H1 (cell line): ENCODE measurements around the gene ZFAND6. TPM values are rescaled to one million over a fixed set of nuclear protein-coding genes. Genes with fewer than 3 reads are reported as not detected.

ENCODE experiments used
- CTCF ChIA-PET: fragments of 300-600 bp; sonication (Branson Sonifier 250); formaldehyde crosslinking; loops from one replicate; lab custom pipeline; 2021; ENCODE audit not compliant: partially characterized antibody; lab: Charles Lee
- POLR2A ChIA-PET: fragments of 300-600 bp; sonication (Branson Sonifier 250); formaldehyde crosslinking; loops from one replicate; lab custom pipeline; 2021; ENCODE audit warnings: inconsistent platforms; ENCODE audit not compliant: partially characterized antibody; lab: Charles Lee
- DNase-seq, 2 experiments: peaks; one replicate each; pipeline versions ENCODE4 v3.0.0 to v3.0.0-alpha.2; 2010 to 2022; ENCODE audit warnings: low spot score in 2 of 2, low read depth in 1 of 2, mixed read lengths in 1 of 2
- FAIRE-seq: peaks from 2 replicates; lab custom pipeline; 2011; peaks lifted over from hg19 to GRCh38; lab: Jason Lieb, UNC
- H2AFZ ChIP-seq: 2 replicates; pipeline ENCODE4 v1.8.1; 2012; ENCODE audit warnings: low read length, inconsistent platforms
- H2AK5ac ChIP-seq: 2 replicates; pipeline ENCODE4 v1.6.1; 2013; ENCODE audit warnings: low read depth, low read length
- H2BK120ac ChIP-seq: replicated peaks from 2 replicates; pipeline ENCODE3; 2013; ENCODE audit warnings: low read depth, low read length, inconsistent platforms
- H2BK12ac ChIP-seq: 2 replicates; pipeline ENCODE4 v1.6.1; 2013; ENCODE audit warnings: low read depth, low read length
- H2BK15ac ChIP-seq: 2 replicates; pipeline ENCODE4 v1.6.1; 2013; ENCODE audit warnings: low read length
- H2BK20ac ChIP-seq: 2 replicates; pipeline ENCODE4 v1.6.1; 2013; ENCODE audit warnings: low read length
- H2BK5ac ChIP-seq: 2 replicates; pipeline ENCODE4 v1.6.1; 2013; ENCODE audit warnings: low read depth, low read length
- H3K14ac ChIP-seq: 2 replicates; pipeline ENCODE4 v1.6.1; 2013; ENCODE audit warnings: inconsistent platforms; ENCODE audit not compliant: insufficient read length
- H3K18ac ChIP-seq: 2 replicates; pipeline ENCODE4 v1.6.1; 2013; ENCODE audit warnings: low read length; ENCODE audit errors: extremely low read depth
- H3K23ac ChIP-seq: 2 replicates; pipeline ENCODE4 v1.6.1; 2013; ENCODE audit warnings: inconsistent platforms; ENCODE audit not compliant: insufficient read length
- H3K23me2 ChIP-seq: 2 replicates; pipeline ENCODE4 v1.6.1; 2013; ENCODE audit warnings: low read depth, low read length
- H3K27ac ChIP-seq: 2 replicates; pipeline ENCODE4 v1.6.1; 2011; ENCODE audit warnings: low read depth, low read length, inconsistent platforms
- H3K27me3 ChIP-seq, 4 experiments: replicated peaks in 1 of 4; 1 replicate in 1 of 4; 2 replicates in 3 of 4; pipeline versions ENCODE4 v1.6.1 to v1.8.1; 2011 to 2013; ENCODE audit warnings: low read length in 3 of 4, mild to moderate bottlenecking in 3 of 4, inconsistent platforms in 2 of 4, mixed read lengths in 2 of 4, moderate library complexity in 1 of 4; ENCODE audit not compliant: control insufficient read depth in 3 of 4, insufficient read depth in 3 of 4; ENCODE audit errors: extremely low read depth in 1 of 4
- H3K36me3 ChIP-seq, 4 experiments: 2 replicates each; pipeline versions ENCODE4 v1.6.1 to v1.8.1; 2011 to 2013; ENCODE audit warnings: mild to moderate bottlenecking in 4 of 4, low read length in 3 of 4, moderate library complexity in 2 of 4, control low read depth in 1 of 4, inconsistent platforms in 1 of 4; ENCODE audit not compliant: insufficient read depth in 4 of 4, control insufficient read depth in 2 of 4
- H3K4ac ChIP-seq: replicated peaks from 2 replicates; pipeline ENCODE3; 2013; ENCODE audit warnings: low read length, low read depth, mixed read lengths, inconsistent platforms; ENCODE audit not compliant: insufficient read length
- H3K4me1 ChIP-seq, 4 experiments: replicated peaks in 1 of 4; 1 replicate in 1 of 4; 2 replicates in 3 of 4; pipeline versions ENCODE4 v1.6.1 to v1.8.1; 2011 to 2013; ENCODE audit warnings: low read length in 3 of 4, inconsistent platforms in 2 of 4, mixed read lengths in 1 of 4; ENCODE audit not compliant: insufficient read depth in 4 of 4, control insufficient read depth in 3 of 4
- H3K4me2 ChIP-seq, 2 experiments: 2 replicates each; pipeline versions ENCODE4 v1.6.1 to v1.8.1; 2011 to 2013; ENCODE audit warnings: low read depth in 2 of 2, low read length in 2 of 2, control low read depth in 1 of 2, inconsistent platforms in 1 of 2, mild to moderate bottlenecking in 1 of 2; ENCODE audit not compliant: insufficient read depth in 1 of 2
- H3K4me3 ChIP-seq, 4 experiments: fragments of 200-600, 300-600 bp in 1 of 4; sonication (generic), shearing (Covaris generic), sonication (Bioruptor Twin) in 1 of 4; 2 replicates each; pipeline versions ENCODE4 v1.5.1 to v1.8.1; 2011 to 2016; ENCODE audit warnings: low read length in 4 of 4, low read depth in 3 of 4, control low read depth in 2 of 4, inconsistent platforms in 2 of 4, mild to moderate bottlenecking in 2 of 4, mixed read lengths in 1 of 4, moderate library complexity in 1 of 4; ENCODE audit not compliant: insufficient read depth in 2 of 4; ENCODE audit errors: extremely low read depth in 1 of 4
- H3K56ac ChIP-seq: replicated peaks from 2 replicates; pipeline ENCODE3; 2013; ENCODE audit warnings: low read depth, mild to moderate bottlenecking, mixed read lengths, low read length, inconsistent platforms; ENCODE audit not compliant: insufficient read length
- H3K79me1 ChIP-seq: 2 replicates; pipeline ENCODE4 v1.6.1; 2013; ENCODE audit warnings: low read depth, low read length, control low read depth
- H3K79me2 ChIP-seq, 2 experiments: 2 replicates each; pipeline versions ENCODE4 v1.6.1 to v1.8.1; 2012 to 2013; ENCODE audit warnings: low read length in 2 of 2, mild to moderate bottlenecking in 2 of 2, inconsistent platforms in 1 of 2; ENCODE audit not compliant: insufficient read depth in 2 of 2, control insufficient read depth in 1 of 2
- H3K9ac ChIP-seq, 4 experiments: replicated peaks in 1 of 4; 1 replicate in 1 of 4; 2 replicates in 3 of 4; pipeline versions ENCODE4 v1.6.1 to v1.8.1; 2011 to 2013; ENCODE audit warnings: low read depth in 3 of 4, low read length in 3 of 4, control low read depth in 2 of 4, mild to moderate bottlenecking in 2 of 4, moderate library complexity in 2 of 4, inconsistent platforms in 1 of 4; ENCODE audit errors: extremely low read depth in 1 of 4
- H3K9me3 ChIP-seq, 2 experiments: 2 replicates each; pipeline versions ENCODE4 v1.6.1 to v1.8.1; 2012 to 2013; ENCODE audit warnings: mild to moderate bottlenecking in 2 of 2, moderate library complexity in 2 of 2, control low read depth in 1 of 2, inconsistent platforms in 1 of 2, low read depth in 1 of 2, low read length in 1 of 2, mixed read lengths in 1 of 2; ENCODE audit not compliant: insufficient read depth in 2 of 2
- H4K20me1 ChIP-seq, 2 experiments: replicated peaks in 1 of 2; 2 replicates each; pipeline versions ENCODE3 to v1.8.1; 2011 to 2013; ENCODE audit warnings: inconsistent platforms in 2 of 2, low read length in 2 of 2, mild to moderate bottlenecking in 1 of 2; ENCODE audit not compliant: insufficient read depth in 2 of 2, control insufficient read depth in 1 of 2
- H4K5ac ChIP-seq: 2 replicates; pipeline ENCODE4 v1.6.1; 2013; ENCODE audit warnings: low read length, low read depth, mixed read lengths, inconsistent platforms; ENCODE audit not compliant: insufficient read length
- H4K8ac ChIP-seq: 2 replicates; pipeline ENCODE4 v1.8.0; 2013; ENCODE audit warnings: mild to moderate bottlenecking, moderate library complexity, low read length, inconsistent platforms; ENCODE audit not compliant: insufficient read depth; ENCODE audit errors: extremely low read depth
- H4K91ac ChIP-seq: replicated peaks from 2 replicates; pipeline ENCODE3; 2013; ENCODE audit warnings: low read length, mixed read lengths, inconsistent platforms; ENCODE audit not compliant: insufficient read length
- ATF2 ChIP-seq: IDR thresholded peaks from 2 replicates; pipeline ENCODE4 v1.6.1; 2012; ENCODE audit warnings: low read length, inconsistent platforms
- CBX8 ChIP-seq: fragments of 300-800, 300-1000 bp; sonication (generic); IDR thresholded peaks from 2 replicates; pipeline ENCODE4 v1.7.1; 2016; ENCODE audit warnings: low read depth, low read length, borderline replicate concordance
- CTBP2 ChIP-seq: IDR thresholded peaks from 2 replicates; pipeline ENCODE4 v1.7.0; 2011; ENCODE audit warnings: borderline replicate concordance, mild to moderate bottlenecking, moderate library complexity, mixed read lengths, low read length; ENCODE audit not compliant: insufficient read depth, insufficient read length
- HDAC6 ChIP-seq: IDR thresholded peaks from one replicate; pipeline ENCODE4 v1.7.1; 2012; ENCODE audit warnings: low read depth, mild to moderate bottlenecking, inconsistent platforms, low read length, moderate library complexity
- NANOG ChIP-seq: IDR thresholded peaks from 2 replicates; pipeline ENCODE4 v1.6.1; 2011; ENCODE audit warnings: low read length, low read depth, mild to moderate bottlenecking, inconsistent platforms; ENCODE audit not compliant: insufficient read depth, poor library complexity, severe bottlenecking
- NRF1 ChIP-seq: IDR thresholded peaks from 2 replicates; pipeline ENCODE4 v1.6.1; 2011; ENCODE audit warnings: mild to moderate bottlenecking, low read depth, low read length, improper control_type of control experiment
- POLR2A ChIP-seq, 2 experiments: IDR thresholded peaks; 1 replicate in 1 of 2; 2 replicates in 1 of 2; pipeline ENCODE4 v1.6.1; 2011; ENCODE audit warnings: low read depth in 2 of 2, low read length in 2 of 2, mild to moderate bottlenecking in 2 of 2; ENCODE audit errors: control extremely low read depth in 1 of 2
- POU5F1 ChIP-seq: IDR thresholded peaks from 2 replicates; pipeline ENCODE4 v1.6.1; 2011; ENCODE audit warnings: low read depth, mild to moderate bottlenecking, low read length, moderate library complexity
- RNF2 ChIP-seq: fragments of 200-900, 300-1000 bp; sonication (generic); IDR thresholded peaks from 2 replicates; pipeline ENCODE4 v1.7.1; 2016; ENCODE audit warnings: borderline replicate concordance, low read depth, mild to moderate bottlenecking, antibody characterized with exemption, low read length; ENCODE audit not compliant: poor library complexity, severe bottlenecking; ENCODE audit errors: missing control alignments
- SIX5 ChIP-seq: IDR thresholded peaks from 2 replicates; pipeline ENCODE4 v1.6.1; 2011; ENCODE audit warnings: mild to moderate bottlenecking, low read depth, low read length
- SP2 ChIP-seq: IDR thresholded peaks from 2 replicates; pipeline ENCODE4 v1.6.1; 2012; ENCODE audit warnings: mild to moderate bottlenecking, low read length, inconsistent platforms
- TAF1 ChIP-seq: IDR thresholded peaks from 2 replicates; pipeline ENCODE4 v1.6.1; 2011; ENCODE audit warnings: mild to moderate bottlenecking, low read depth, low read length
- TEAD4 ChIP-seq: IDR thresholded peaks from 2 replicates; pipeline ENCODE4 v1.6.1; 2012; ENCODE audit warnings: low read depth, low read length, inconsistent platforms, mixed read lengths
- WGBS, 2 experiments: shearing (Covaris generic) in 1 of 2; methylation state at CpG; one replicate each; pipeline versions ENCODE4 v1.1.6 to v1.1.7; 2013 to 2015; ENCODE audit warnings: low lambda C conversion rate in 2 of 2, mixed read lengths in 2 of 2, inconsistent platforms in 1 of 2, low coverage in 1 of 2, missing lambda C conversion rate in 1 of 2; ENCODE audit not compliant: insufficient replicate concordance in 2 of 2, insufficient coverage in 1 of 2, insufficient read length in 1 of 2; ENCODE audit errors: extremely low coverage in 1 of 2, missing lambda C conversion rate in 1 of 2; 5-methylcytosine and 5-hydroxymethylcytosine counted together
- polyA plus RNA-seq, 7 experiments: library from polyadenylated mRNA; depleted of rRNA in 3 of 7; stranded (reverse) in 5 of 7; unstranded in 2 of 7; fragments of >200 nt in 5 of 7; fragments of 200-250 nt in 2 of 7; gene quantifications; 1 replicate in 5 of 7; 2 replicates in 1 of 7; 4 replicates in 1 of 7; pipeline versions ENCODE4 v1.2.1 to v1.2.3, GENCODE V29; 2011 to 2013; ENCODE audit warnings: missing spikeins in 2 of 7, mixed read lengths in 2 of 7
- total RNA-seq: library from RNA; stranded (reverse); fragmentation: NEBNext Ultra II Directional; extraction: Animal tissue kit (Norgen Biotek cat#: 25700); gene quantifications from 2 replicates; pipeline ENCODE4 v1.2.1, GENCODE V29; 2021

The ZFAND6 gene
- total and polyA plus RNA-seq, 2 of the 8 experiments (the other 6 are each of a cell fraction or from before 2014, with no cell fraction given) = 136 to 237 TPM

DNA sequence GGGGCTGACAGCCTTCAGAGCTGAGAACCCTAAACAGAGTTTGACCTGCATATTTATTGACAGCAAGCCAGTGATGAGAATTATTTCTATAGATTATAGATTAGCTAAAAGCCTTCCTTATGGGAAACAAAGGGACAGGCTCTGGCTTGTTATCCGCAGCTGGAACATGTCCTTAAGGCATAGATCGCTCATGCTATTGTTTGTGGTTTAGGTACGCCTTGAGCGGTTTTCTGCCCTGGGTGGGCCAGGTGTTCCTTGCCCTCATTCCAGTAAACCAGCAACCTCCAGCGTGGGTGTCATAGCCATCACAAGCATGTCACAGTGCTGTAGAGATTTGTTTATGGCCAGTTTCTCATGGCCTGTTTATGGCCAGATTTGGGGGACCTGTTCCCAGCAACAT is 83.2 kb downstream of the ZFAND6 start:
- no peak overlapping the region for H3K14ac ChIP-seq
- no peak for DNase-seq
- no peak overlapping the region for H3K4ac ChIP-seq
- H2BK120ac ChIP-seq = no peak overlapping the region
- no peak overlapping the region for H4K8ac ChIP-seq
- no peak overlapping the region for H2BK12ac ChIP-seq
- H3K9me3 ChIP-seq = no peaks in the 10 kb centered on the region
- no peak overlapping the region for H2BK5ac ChIP-seq
- no peak overlapping the region for H3K4me2 ChIP-seq
- no peaks in the 10 kb centered on the region; a peak in 1 of 8 replicates for H3K36me3 ChIP-seq
- H2BK15ac ChIP-seq = no peak overlapping the region
- no peak overlapping the region for H3K9ac ChIP-seq
- H4K5ac ChIP-seq = no peak overlapping the region
- no peaks in the 10 kb centered on the region for H4K20me1 ChIP-seq
- no peak overlapping the region for H3K18ac ChIP-seq
- no peak overlapping the region for H3K27ac ChIP-seq
- H3K4me3 ChIP-seq = no peak overlapping the region
- H3K27me3 ChIP-seq = no peaks in the 10 kb centered on the region
- H3K56ac ChIP-seq = no peak overlapping the region
- H3K23ac ChIP-seq = no peak overlapping the region
- H3K4me1 ChIP-seq = no peaks in the 10 kb centered on the region
- no peaks in the 10 kb centered on the region for H3K79me1 ChIP-seq
- 87% methylated on average over 5 of the region's 5 CpGs; no CpG with 5 or more reads in 1 of the 2 experiments for WGBS, 2 experiments
- no peaks in the 10 kb centered on the region for H3K23me2 ChIP-seq
- H3K79me2 ChIP-seq = no peaks in the 10 kb centered on the region
- ChIA-PET POLR2A (interaction anchor here (1.3 to 3.9 kb wide), 3 partner anchors 9 to 66 kb away, joined by 3 to 11 read pairs (median 4); no protein-coding TSS in a partner anchor), CTCF (no interaction called here)
- H4K91ac ChIP-seq = no peak overlapping the region
- FAIRE-seq = no peak
- H2AK5ac ChIP-seq = no peak overlapping the region
- H2BK20ac ChIP-seq = no peak overlapping the region
- H2AFZ ChIP-seq = no peak overlapping the region
- TF ChIP-seq TEAD4 (no peak), RNF2 (no peak), NANOG (no peak), SIX5 (no peak), CTBP2 (no peak), NRF1 (no peak), POU5F1 (no peak), HDAC6 (no peak), TAF1 (no peak), ATF2 (no peak), POLR2A (IDR thresholded peaks at IDR 0.05; ENCODE audit: control extremely low read depth in 1 of 2, low read depth in 2 of 2, low read length in 2 of 2) (no peak), SP2 (no peak), CBX8 (no peak)
